ENCODE data around the gene KCNQ4.

The KCNQ4 gene

GRCh38 chr1:40783001-40783905, at the start of gene KCNQ4:
TSS of gene KCNQ4 (plus strand) at chr1:40783787. CDS start at chr1:40784094, 307 bp downstream.
- DNase-seq, result peak; percentile 33

- DNase-seq, result no peak
Measured at GRCh38 chr1:40734882-40735628, 48.5 kb upstream of the KCNQ4 start.

DNA sequence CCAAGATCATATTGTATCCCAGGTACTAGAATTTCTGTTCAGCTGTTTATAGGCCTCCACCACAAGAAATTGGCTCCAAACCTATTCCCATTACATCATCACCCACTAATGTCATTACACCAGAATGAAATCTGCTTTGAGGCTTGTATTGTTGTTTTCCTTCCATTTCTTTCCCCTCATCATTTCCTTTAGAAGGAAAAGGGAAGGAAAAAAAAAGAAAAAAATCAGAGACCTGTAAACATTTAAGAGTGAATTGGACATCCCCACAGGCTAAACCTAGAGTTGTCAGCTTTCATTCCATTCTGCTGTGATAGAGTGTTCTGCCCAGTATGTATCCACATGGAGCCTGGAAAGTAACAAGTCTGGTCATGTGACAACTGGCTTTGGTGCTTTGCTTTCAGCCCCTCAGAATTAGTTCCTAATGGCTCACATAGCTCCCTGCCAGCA, 47.5 kb upstream of the KCNQ4 start:
- no peak for DNase-seq

DNA sequence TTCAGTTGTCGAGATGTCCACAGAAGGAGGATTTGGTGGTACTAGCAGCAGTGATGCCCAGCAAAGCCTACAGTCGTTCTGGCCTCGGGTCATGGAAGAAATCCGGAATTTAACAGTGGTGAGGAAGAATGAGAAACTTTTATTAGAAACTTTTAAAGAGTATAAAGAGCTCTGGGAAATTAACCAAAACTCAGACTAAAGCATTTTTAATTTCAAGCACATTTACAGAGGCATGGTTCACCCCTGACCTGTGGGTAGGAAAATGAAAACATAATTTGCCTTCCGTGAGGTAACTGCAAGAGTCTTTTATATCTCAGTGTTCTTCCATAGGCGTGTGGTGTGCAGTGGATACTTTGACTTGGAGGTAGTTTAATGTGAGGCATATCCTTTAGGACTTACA, 44.8 kb upstream of the KCNQ4 start:
- no peak for DNase-seq

DNA sequence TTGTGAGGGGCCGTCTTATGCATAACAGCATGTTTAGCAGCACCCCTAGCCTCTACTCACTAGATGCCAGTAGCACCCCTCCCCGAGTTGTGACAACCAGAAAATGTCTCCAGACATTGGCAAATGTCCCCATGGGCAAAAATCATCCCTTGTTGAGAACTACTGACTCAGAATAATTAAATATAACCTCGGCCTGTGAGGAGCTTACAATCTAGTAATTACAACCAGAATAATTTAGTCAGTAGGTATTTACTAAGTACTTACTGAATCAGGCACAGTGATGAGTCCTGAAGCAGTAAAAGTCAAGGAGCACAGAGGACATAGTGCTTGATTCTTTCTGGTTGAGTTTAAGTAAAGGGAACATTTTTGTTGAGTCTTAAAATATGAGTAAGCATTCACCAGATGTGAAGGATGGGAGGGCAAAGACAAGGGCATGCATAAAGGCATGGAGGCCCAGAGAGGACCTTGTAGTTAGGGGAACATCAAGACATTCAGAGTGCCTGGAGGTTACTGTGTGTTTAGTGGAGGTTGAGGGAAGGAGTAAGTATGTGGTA, 44.1 kb upstream of the KCNQ4 start:
- DNase-seq, result no peak

DNA sequence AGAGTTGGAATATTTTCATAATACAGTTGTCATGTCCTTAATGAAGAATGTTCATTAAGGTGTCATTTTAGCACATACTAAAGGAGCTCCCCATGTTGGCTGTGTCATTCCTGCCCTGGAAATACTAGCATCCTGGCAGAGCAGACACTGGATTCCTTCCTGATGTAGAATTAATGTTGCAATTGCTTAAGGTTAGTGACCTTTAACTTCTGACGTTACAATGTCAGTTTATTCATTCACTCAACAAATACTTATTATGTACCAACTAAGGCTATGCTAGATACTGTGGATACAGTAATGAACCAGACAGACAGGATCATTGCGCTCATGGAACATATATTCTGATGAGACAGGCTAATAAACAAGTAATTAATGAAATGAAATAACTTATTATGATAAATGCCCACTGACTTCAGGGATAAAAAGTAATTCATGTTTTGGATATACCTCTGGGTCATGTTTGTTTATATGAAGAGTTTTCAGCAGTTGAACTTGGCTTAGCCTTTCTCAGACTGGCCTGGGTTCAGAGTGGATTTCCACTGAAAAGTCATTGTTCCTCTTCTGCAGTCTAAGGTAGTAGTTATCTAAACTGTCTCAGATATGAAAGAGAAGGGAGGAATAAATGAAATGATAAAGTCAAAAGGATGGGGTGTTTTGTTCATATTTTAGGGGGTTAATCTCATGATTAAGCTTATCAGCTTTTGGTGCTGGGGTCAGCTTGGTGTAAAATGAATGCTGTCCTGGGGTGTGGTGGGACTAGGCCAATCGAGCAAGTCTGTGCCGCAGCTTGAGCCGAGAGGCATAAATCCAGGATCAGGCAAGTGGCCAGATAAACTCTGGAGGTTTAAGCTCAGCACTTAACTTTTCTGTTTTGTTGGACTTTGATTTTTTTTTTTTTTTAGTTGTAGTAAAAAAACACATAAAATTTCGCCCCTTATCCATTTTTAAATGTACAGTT, 43.3 kb upstream of the KCNQ4 start:
- no peak for DNase-seq

- DNase-seq, result no peak
Measured at GRCh38 chr1:40740997-40741736, 42.4 kb upstream of the KCNQ4 start.

DNA sequence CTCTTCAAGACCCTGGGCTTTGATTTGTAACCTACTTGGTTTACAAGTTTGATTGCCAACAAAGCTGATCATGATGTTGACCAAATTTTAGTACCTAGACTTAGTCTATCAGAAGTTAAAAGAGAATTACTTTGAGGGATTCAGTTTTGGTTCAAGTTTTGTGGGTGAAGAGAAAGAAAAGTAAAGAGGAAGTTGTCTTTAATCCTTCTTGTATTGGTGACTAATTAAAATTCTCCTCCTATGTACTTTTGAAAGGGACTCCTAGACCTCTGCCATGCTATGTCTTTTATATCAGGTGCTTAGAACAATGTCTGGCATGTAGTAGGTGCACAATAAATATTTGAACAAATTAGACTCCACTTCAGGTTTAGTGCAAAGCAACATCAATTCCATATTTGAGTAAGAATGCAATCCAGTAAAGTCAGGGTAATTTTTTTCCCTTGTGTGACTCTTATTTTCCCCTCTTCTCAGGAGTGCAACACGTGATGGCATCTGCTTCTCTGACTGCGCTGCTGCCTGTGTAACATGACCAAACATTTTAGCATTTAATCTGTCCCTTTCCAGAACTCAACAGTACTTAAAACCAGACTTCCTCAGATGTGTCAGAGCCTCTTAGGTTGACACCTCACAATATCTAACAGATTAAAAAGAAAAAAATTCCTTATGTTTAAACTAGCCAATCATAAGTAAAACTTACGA, 41.1 kb upstream of the KCNQ4 start:
- DNase-seq, result no peak

GRCh38 chr1:40743452-40743851, 40.1 kb upstream of the KCNQ4 start:
- no peak for DNase-seq

DNA sequence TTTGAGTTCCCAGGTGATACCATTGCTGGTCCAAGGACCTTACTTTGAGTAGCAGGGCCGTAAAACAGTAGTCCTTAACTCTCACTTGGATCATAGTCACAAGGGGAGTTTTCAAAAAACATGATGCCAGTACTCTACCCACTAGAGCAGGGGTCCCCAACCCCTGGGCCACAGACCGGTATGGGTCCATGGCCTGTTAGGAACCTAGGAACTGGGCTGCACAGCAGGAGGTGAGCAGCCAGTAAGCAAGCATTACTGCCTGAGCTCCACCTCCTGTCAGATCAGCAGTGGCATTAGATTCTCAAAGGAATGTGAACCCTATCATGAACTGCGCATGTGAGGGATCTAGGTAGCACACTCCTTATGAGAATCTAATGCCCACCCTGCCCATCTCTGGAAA, 39.7 kb upstream of the KCNQ4 start:
- no peak for DNase-seq

DNA sequence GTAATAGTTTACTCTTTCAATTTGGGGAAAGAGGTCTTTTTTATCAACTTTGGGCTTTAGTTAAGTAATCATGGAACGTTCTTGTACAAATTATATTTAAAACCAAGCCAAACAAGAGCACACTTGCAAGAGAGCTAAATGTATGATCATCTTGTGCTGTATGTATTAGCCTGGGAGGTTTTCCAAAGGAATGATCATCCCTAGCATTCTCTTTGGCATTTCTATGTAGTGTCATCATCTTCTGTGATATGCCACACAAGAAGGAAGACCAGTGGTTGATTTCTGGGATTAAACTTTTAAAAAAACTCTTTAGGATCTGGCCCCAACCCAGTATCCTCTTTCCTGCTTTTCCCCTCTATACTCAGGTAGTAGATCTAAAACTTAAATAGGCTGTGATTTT, 38.4 kb upstream of the KCNQ4 start:
- no peak for DNase-seq

DNA sequence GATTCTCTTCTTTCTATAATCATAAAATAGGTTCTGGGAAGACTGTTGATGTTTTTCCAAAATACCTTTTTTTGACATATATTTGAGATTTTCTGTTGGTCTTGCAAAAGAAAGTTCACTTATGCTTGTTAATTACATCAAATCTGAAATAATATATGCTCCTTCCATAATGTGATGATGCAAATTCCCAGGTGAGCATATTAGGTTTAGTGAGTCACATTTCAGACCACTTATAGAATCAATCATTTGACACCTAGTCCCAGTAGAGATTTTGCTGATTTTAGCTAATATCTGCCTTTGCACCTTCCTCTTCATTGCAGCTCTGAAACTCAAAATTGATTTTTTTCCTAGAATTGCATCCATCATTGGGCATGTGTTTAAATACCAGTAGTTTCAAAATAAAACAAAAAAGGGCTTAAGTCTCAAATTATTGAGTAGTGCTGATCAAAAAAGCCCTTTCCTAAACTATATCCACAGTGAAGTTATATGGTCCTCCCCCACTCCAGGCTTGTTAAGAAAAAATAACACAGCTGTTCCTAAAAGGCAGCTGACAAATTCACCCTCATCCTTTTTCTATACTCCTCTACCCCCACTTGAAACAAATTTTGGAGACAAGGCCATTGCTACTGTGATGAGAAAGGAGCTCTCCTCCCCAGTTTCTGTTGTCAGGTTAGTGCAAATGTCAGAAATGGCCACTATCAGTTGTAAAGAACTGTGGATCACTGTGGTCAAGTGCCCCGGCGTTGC, 37.1 kb upstream of the KCNQ4 start:
- DNase-seq, result no peak

DNA sequence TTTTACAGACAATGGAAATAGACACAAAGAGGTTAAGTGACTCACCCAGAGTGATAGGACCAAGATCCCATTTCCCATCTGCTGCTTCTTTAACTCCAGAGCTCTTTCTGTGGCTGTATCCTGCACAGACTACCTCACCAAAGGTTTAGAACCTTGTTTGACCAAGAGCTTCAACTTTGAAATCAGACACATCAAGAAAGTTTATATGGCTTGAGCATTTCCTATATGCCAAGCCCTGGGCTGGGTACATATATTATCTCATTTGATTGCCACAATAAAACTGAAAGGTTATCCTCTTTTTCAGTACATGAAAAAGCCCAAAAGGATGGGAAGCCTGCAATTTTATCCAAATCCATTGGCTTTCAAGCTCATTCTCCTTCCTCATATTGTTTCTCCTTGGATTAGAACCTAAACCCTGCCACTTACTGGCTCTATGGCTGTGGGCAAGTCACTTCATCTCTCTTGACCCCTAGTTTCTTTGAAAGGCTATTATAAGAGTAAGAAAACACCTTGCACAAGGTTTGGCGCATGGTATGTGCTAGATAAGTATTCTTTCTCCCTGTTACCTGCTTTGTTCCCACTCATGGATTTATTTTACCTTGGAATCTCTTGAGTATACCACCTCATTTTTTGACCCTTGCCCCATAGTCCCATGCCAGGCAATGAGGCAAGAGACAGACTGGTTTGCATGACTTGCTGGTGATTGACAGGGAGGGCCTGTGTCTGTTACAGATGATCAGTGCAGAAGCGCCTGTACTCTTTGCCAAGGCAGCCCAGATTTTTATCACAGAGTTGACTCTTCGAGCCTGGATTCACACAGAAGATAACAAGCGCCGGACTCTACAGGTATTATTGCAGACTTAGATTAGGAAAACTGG, 34.5 kb upstream of the KCNQ4 start:
- no peak for DNase-seq

GRCh38 chr1:40749817-40750216, 33.8 kb upstream of the KCNQ4 start:
- no peak for DNase-seq

GRCh38 chr1:40750451-40750908, 33.1 kb upstream of the KCNQ4 start:
- no peak for DNase-seq

GRCh38 chr1:40751802-40752201, 31.8 kb upstream of the KCNQ4 start:
- no peak for DNase-seq

GRCh38 chr1:40753142-40753882, 30.3 kb upstream of the KCNQ4 start:
- DNase-seq, result no peak

- no peak for DNase-seq
Measured at GRCh38 chr1:40754201-40754600, 29.4 kb upstream of the KCNQ4 start.

Measured in activated T-cell treated with anti-CD3 and anti-CD28 coated beads, Interleukin-2, amount 50 U/mL, for 1 hour (primary cell).